ENCODE results near the gene RNASE9. TPM values are rescaled to one million over a fixed set of nuclear protein-coding genes. Genes with fewer than 3 reads are reported as not detected.
"Not testable (repeated sequence)": the region's sequence is repeated elsewhere in the genome, so short reads cannot be mapped to it uniquely, and the experiment has no call there.

The RNASE9 gene
- total and polyA plus RNA-seq, 4 donors = not detected

DNA sequence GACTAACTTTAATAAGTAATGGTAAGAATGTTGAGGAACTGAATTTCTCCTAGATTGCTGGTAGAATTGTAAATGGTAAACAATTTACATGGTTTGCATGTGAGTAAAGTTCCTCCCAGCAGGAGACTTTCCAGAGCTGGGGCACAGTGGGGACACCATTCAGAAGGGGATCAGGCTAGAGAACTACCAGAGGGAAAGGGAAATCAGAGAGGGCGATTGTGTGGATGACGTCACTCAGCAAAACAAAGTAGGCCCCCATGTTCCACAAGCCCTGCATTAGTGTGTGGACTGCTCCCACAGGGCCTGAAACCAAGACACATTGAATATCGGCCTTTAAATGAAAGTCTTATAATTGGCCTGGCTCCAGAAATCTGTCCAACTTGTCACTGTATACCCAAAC, 17.5 kb upstream of the RNASE9 start:
- Histone ChIP-seq H3K9me3 (ENCODE audit: control insufficient read depth in 4 of 4, low read length in 3 of 4) (no peaks in the 10 kb centered on the region), H3K27ac (ENCODE audit: low read depth in 1 of 2, low read length in 2 of 2) (no peak overlapping the region), H3K4me3 (ENCODE audit: low read depth in 1 of 3, low read length in 3 of 3) (no peak overlapping the region), H3K27me3 (ENCODE audit: control insufficient read depth in 4 of 4, insufficient read depth in 4 of 4, low read length in 3 of 4) (no peaks in the 10 kb centered on the region), H3K4me1 (ENCODE audit: control insufficient read depth in 4 of 4, insufficient read depth in 4 of 4, low read length in 3 of 4) (no peaks in the 10 kb centered on the region), H3K9ac (ENCODE audit: low read depth in 1 of 2, low read length in 2 of 2) (no peak overlapping the region), H3K36me3 (ENCODE audit: control insufficient read depth in 4 of 4, insufficient read depth in 3 of 4, low read depth in 1 of 4, low read length in 3 of 4) (no peaks in the 10 kb centered on the region)
- TF ChIP-seq JUND (IDR thresholded peaks at IDR 0.05) = no peak
- TF ChIP-seq HNF4A (conservative IDR thresholded peaks at IDR 0.05) = no peak
- no peak for TF ChIP-seq TAF1 (conservative IDR thresholded peaks at IDR 0.05)
- no peak for TF ChIP-seq EGR1 (IDR thresholded peaks at IDR 0.05; ENCODE audit: low read depth in 2 of 2)
- no peak for TF ChIP-seq GABPA (IDR thresholded peaks at IDR 0.05 in 1 of 2, conservative IDR thresholded peaks at IDR 0.05 in 1 of 2)
- TF ChIP-seq, protein P1, sequence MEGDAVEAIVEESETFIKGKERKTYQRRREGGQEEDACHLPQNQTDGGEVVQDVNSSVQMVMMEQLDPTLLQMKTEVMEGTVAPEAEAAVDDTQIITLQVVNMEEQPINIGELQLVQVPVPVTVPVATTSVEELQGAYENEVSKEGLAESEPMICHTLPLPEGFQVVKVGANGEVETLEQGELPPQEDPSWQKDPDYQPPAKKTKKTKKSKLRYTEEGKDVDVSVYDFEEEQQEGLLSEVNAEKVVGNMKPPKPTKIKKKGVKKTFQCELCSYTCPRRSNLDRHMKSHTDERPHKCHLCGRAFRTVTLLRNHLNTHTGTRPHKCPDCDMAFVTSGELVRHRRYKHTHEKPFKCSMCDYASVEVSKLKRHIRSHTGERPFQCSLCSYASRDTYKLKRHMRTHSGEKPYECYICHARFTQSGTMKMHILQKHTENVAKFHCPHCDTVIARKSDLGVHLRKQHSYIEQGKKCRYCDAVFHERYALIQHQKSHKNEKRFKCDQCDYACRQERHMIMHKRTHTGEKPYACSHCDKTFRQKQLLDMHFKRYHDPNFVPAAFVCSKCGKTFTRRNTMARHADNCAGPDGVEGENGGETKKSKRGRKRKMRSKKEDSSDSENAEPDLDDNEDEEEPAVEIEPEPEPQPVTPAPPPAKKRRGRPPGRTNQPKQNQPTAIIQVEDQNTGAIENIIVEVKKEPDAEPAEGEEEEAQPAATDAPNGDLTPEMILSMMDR (IDR thresholded peaks at IDR 0.05; ENCODE audit: low read depth, low read length, missing input control) = no peak
- no peak for TF ChIP-seq NR2F2 (IDR thresholded peaks at IDR 0.05)
- TF ChIP-seq, protein P2, sequence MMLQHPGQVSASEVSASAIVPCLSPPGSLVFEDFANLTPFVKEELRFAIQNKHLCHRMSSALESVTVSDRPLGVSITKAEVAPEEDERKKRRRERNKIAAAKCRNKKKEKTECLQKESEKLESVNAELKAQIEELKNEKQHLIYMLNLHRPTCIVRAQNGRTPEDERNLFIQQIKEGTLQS (IDR thresholded peaks at IDR 0.05) = no peak
- 74% methylated on average over 3 of the region's 3 CpGs for WGBS
- DNase-seq (ENCODE audit: low spot score) = no peak

DNA sequence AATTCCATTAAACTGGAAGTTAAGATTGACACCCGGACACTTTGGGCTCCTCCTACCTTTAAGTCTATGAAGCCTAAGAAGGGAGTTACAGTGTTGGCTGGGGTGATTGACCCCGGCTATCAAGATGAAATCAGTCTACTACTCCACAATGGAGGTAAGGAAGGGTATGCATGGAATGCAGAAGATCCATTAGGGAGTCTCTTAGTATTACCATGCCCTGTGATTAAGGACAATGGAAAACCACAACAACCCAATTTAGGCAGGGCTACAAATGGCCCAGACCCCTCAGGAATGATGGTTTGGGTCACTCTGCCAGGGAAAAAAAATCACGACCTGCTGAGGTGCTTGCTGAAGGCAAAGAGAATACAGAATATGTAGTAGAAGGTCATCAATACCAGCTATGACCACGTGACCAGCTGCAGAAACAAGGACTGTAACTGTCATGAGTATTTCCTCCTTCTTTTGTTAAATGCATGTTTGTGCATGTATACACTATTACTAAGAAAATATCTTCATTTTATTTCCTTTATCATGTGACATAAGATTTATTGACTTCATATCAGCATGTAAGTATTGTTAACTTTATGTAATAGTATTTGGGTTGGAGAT, 11.6 kb upstream of the RNASE9 start:
- WGBS = 65% methylated on average over 4 of the region's 4 CpGs
- not testable (repeated sequence) for DNase-seq (ENCODE audit: low spot score)

DNA sequence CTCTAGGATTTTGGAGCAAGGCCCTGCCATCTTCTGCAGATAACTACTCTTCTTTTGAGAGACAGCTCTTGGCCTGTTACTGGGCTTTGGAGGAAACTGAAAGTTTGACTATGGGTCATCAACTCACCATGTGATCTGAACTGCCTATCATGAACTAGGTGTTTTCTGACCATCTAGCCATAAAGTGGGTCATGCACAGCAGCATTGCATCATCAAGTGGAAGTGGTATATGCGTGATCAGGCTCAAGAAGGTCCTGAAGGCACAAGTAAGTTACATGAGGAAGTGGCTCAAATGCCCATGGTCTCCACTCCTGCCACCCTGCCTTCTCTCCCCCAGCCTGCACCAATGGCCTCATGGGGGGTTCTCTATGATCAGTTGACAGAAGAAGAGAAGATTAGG, 9.9 kb upstream of the RNASE9 start:
- H3K9me3 ChIP-seq (ENCODE audit: control insufficient read depth in 4 of 4, low read length in 3 of 4) = peaks cover 7 to 18% (median 9%) of the 10 kb centered on the region in 4 donors
- not testable (repeated sequence) for DNase-seq (ENCODE audit: low spot score); H3K36me3 ChIP-seq (ENCODE audit: control insufficient read depth in 4 of 4, insufficient read depth in 3 of 4, low read depth in 1 of 4, low read length in 3 of 4); H3K4me1 ChIP-seq (ENCODE audit: control insufficient read depth in 4 of 4, insufficient read depth in 4 of 4, low read length in 3 of 4); H3K27ac ChIP-seq (ENCODE audit: low read depth in 1 of 2, low read length in 2 of 2); H3K27me3 ChIP-seq (ENCODE audit: control insufficient read depth in 4 of 4, insufficient read depth in 4 of 4, low read length in 3 of 4); H3K9ac ChIP-seq (ENCODE audit: low read depth in 1 of 2, low read length in 2 of 2); H3K4me3 ChIP-seq (ENCODE audit: low read depth in 1 of 3, low read length in 3 of 3)
- 73% methylated on average over 1 of the region's 1 CpG for WGBS

More for the DNA sequence above, 11.6 kb upstream of the RNASE9 start:
- peaks cover 7 to 18% (median 9%) of the 10 kb centered on the region in 4 donors for H3K9me3 ChIP-seq (ENCODE audit: control insufficient read depth in 4 of 4, low read length in 3 of 4)
- not testable (repeated sequence) for H3K27ac ChIP-seq (ENCODE audit: low read depth in 1 of 2, low read length in 2 of 2); H3K9ac ChIP-seq (ENCODE audit: low read depth in 1 of 2, low read length in 2 of 2); H3K36me3 ChIP-seq (ENCODE audit: control insufficient read depth in 4 of 4, insufficient read depth in 3 of 4, low read depth in 1 of 4, low read length in 3 of 4); H3K4me3 ChIP-seq (ENCODE audit: low read depth in 1 of 3, low read length in 3 of 3); H3K27me3 ChIP-seq (ENCODE audit: control insufficient read depth in 4 of 4, insufficient read depth in 4 of 4, low read length in 3 of 4); H3K4me1 ChIP-seq (ENCODE audit: control insufficient read depth in 4 of 4, insufficient read depth in 4 of 4, low read length in 3 of 4)

DNA sequence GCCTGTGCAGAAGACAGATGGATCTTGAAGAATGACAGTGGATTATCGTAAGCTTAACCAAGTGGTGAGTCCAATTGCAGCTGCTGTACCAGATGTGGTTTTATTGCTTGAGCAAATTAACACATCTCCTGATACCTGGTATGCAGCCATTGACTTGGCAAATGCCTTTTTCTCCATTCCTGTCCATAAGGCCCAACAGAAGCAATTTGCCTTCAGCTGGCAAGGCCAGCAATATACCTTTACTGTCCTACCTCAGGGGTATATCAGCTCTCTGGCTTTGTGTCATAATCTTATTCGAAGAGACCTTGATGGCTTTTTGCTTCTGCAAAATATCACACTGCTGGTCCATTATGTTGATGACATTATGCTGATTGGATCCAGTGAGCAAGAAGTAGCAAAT, 9.0 kb upstream of the RNASE9 start:
- 82% methylated on average over 2 of the region's 2 CpGs for WGBS
- H3K4me1 ChIP-seq (ENCODE audit: control insufficient read depth in 4 of 4, insufficient read depth in 4 of 4, low read length in 3 of 4); H3K9ac ChIP-seq (ENCODE audit: low read depth in 1 of 2, low read length in 2 of 2); H3K27me3 ChIP-seq (ENCODE audit: control insufficient read depth in 4 of 4, insufficient read depth in 4 of 4, low read length in 3 of 4); H3K36me3 ChIP-seq (ENCODE audit: control insufficient read depth in 4 of 4, insufficient read depth in 3 of 4, low read depth in 1 of 4, low read length in 3 of 4); H3K27ac ChIP-seq (ENCODE audit: low read depth in 1 of 2, low read length in 2 of 2); H3K4me3 ChIP-seq (ENCODE audit: low read depth in 1 of 3, low read length in 3 of 3); DNase-seq (ENCODE audit: low spot score): not testable (repeated sequence)
- H3K9me3 ChIP-seq (ENCODE audit: control insufficient read depth in 4 of 4, low read length in 3 of 4) = peaks cover 7 to 18% (median 9%) of the 10 kb centered on the region in 4 donors
